Sciatic nerve (tissue), 2 donors: ENCODE data around the gene NFXL1. TPM values are rescaled to one million over a fixed set of nuclear protein-coding genes. Genes with fewer than 3 reads are reported as not detected.

Experiments used
- ATAC-seq: fragments of 200-7000 bp; cut with Tn5 transposase; one replicate; pipeline ENCODE4 v1.9.1; 2020; ENCODE audit warnings: mild to moderate bottlenecking, moderate library complexity
- DNase-seq: peaks from one replicate; pipeline ENCODE4 v3.0.0-alpha.2; 2020; ENCODE audit warnings: low spot score
- intact Hi-C: fragments of 100-400 bp; cut with DNase I; formaldehyde crosslinking; loops from one replicate; pipeline ENCODE4 v1.14.2; 2022
- total RNA-seq: library from RNA; stranded (reverse); fragmentation: NEBNext Ultra II Directional; extraction: Animal tissue kit (Norgen Biotek cat#: 25700); gene quantifications from one replicate; pipeline ENCODE4 v1.2.1, GENCODE V29; 2021
- donor health status: DM: no; HTN: no; CAD: no.
- donor health status: DM: no; HTN: no; CAD: no.

Gene NFXL1
- total RNA-seq, 1 donor from 2014 or later: 19.3 TPM

DNA sequence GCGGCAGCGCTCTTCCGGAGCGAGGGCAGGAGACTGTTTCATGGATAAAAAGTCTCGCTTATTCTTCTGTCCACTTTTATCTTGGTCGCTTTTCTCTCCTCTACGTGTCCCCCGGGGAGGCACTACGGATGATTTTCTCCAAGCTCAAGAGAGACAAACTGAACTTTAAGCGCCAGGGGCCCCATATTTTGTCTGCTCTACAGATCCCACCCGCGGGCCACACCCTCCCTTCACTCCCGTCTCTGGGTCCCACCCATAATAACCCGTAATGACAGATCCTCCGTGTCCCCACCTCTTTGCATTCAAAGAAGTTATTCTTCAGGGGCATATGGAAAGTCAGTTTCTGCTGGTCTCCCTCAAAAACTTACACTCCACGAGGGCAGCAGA, 76.5 kb downstream of the NFXL1 start, which contains the start of gene CORIN:
Gene CORIN (minus strand): TSS at position 160 of the 387 bp plus-strand sequence. CDS start 118 bp downstream, at position 42.
- no peak for DNase-seq
- intact Hi-C loops: no loop called here
- peak; percentile 8 for ATAC-seq

- DNase-seq (peak; percentile 61), ATAC-seq (peak; percentile 59)
- intact Hi-C loops: no loop called here
Observed at GRCh38 chr4:47837094-47837907, 77.1 kb downstream of the NFXL1 start.

- ATAC-seq (peak; percentile 94), DNase-seq (peak; percentile 81)
- intact Hi-C loops: no loop called here
Observed at GRCh38 chr4:47836641-47837093, 77.7 kb downstream of the NFXL1 start.

GRCh38 chr4:47835494-47835893, 78.9 kb downstream of the NFXL1 start:
- ATAC-seq: no peak
- no peak for DNase-seq
- intact Hi-C loops: no loop called here

GRCh38 chr4:47831026-47831679, 83.2 kb downstream of the NFXL1 start:
- no peak for ATAC-seq
- intact Hi-C loops: no loop called here
- DNase-seq: no peak

DNA sequence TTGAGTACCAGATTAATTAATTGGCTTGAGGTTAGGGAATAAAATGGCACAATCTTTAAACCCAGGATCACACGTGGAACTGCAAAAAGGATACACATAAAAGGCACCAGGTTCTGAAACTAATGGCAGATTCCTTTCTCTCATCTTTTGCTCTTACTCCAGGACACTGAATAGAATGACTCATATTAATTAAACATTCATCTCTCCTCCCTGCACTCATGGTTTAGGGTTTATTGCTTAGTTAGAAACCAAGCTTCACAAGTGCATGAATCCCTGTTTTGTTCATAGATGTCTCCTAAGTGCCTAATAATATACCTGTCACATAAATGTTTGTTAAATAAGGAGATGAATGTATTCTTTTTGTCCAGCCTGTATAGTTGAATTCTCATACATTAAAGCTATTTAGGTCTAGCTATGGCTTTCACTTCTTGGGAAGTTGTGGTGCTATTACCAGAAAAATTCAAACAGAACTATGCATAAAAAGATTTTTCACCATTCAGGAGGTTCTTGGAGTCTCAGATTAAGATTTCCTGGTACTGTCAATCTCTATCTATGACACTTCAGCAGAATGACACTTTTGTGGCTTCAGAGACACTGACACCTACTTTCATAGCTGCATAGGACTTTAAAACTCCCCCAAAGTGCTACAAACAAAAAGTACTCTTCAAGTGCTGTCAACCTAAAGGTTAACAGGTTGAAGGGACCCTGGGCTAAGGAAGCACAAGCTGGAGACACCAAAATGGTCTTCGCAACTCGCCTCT, 83.9 kb downstream of the NFXL1 start:
- intact Hi-C loops: no loop called here
- DNase-seq (no peak), ATAC-seq (no peak)

GRCh38 chr4:47829438-47829837, 84.9 kb downstream of the NFXL1 start:
- intact Hi-C loops: no loop called here
- ATAC-seq (no peak), DNase-seq (no peak)

DNA sequence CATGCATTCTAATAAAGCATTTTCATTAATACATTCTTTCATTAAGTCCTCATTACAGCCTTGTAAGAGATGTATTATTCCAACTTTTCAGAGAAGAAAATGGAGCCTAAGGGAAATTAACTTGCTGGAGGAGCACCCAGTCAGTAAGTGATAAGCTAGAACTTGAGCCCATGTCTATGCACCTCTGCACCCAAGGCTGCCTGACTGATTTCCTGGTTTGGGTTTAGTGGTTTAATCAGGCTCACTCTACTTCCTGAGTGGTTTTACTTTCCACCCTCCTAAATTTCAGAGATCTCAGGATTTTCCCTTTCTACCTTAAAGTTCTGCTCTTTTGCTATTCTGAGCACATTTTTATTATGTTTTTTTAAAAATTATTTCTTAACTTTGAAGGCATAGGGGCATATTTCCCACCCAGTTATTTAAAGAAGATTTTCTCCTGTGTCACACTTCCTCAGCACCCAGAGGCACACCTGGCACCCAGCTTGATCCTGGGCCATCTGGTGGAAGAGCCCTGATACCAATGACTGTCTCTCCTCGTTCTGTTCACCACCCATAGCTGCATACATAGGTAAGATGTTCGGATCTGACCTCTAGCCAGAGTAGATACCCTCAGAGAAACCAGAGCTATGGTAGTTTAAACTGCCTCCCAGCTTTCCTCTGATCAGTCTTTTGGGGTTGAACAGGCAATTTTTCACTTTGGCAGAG, 86.9 kb downstream of the NFXL1 start:
- intact Hi-C loops: no loop called here
- no peak for ATAC-seq
- DNase-seq: no peak

- DNase-seq (no peak), ATAC-seq (no peak)
- intact Hi-C loops: no loop called here
Observed at GRCh38 chr4:47824840-47825239, 89.5 kb downstream of the NFXL1 start.

DNA sequence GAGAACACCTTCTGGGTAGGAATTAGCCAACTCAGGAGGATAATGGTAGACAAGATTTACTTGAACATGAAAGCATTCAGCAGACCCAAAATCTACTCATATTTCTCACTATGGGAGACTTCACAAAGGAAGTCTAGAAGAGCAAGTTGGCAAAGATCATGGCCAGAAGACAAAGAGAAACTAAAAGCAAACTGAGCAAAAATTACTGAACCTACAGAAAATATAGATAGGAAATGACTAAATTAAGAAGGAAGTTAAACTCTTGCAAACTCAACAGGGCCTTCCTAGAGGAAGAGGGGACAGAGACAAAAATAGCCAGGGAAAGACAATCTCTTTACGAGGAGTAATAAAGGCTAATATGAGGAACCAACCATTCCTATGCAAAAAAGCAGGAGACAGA, 95.2 kb downstream of the NFXL1 start:
- DNase-seq: no peak
- ATAC-seq: no peak
- intact Hi-C loops: no loop called here

DNA sequence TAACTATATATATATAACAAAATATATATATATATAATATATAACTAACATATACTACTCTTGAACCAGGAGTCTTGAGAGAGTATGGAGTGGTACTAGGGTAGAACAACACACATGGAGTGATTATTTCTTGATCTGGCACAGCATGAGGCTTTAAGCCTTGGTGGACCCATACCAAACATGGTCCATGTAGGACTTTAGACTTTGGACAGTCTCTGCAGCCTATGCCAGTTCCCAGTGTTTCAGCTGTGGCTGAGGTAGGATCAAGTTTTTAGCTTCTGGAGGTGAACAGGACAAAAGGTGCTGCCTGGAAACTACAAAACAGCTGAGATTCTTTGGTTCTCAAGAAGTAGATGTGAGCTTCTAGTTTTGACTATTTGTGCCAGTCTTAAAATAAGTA, 97.1 kb downstream of the NFXL1 start:
- DNase-seq: no peak
- no peak for ATAC-seq
- intact Hi-C loops: no loop called here

GRCh38 chr4:47816748-47817147, 97.6 kb downstream of the NFXL1 start:
- ATAC-seq (no peak), DNase-seq (no peak)
- intact Hi-C loops: no loop called here

- DNase-seq: no peak
- intact Hi-C loops: no loop called here
- no peak for ATAC-seq
Observed at GRCh38 chr4:47814618-47815295, 99.6 kb downstream of the NFXL1 start.

DNA sequence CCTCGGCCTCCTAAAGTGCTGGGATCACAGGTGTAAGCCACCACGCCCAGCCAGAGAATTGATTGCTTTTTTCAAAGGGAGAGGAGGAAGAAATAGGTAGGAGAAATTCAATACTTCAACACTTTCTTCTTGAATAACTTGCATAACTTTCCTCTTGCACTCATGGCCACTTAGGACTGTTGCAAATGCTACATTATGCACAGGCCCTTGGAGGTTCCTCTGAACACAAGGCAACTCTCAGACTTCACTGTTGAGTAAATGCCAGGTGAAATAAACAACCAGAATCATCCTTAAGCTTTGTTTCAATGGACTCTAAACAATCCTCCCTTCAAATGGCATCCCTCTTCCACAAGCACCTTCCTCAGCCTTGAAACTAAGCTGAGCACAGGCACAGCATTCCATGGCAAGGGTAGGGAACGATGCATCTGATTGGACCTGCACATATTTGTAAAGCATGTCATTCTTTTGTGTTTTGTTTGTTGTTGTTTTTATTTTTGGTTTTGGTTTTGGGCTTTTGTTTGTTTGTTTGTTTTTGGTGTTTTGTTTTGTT, 104.7 kb downstream of the NFXL1 start:
- no peak for ATAC-seq
- intact Hi-C loops: no loop called here
- no peak for DNase-seq

DNA sequence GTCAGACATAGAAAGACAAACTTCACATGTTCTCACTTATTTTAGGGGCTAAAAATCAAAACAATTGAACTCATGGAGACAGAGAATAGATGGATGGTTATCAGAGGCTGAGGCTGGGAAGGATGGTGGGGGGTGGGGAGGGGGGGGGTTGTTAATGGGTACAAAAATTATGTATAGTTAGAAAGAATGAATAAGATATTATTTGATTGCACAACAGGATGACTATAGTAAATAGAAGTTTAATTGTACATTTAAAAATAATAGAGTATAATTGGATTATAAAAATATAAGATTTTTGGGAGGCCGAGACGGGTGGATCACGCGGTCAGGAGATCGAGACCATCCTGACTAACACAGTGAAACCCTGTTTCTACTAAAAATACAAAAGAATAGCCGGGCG, 109.8 kb downstream of the NFXL1 start:
- ATAC-seq: no peak
- intact Hi-C loops: no loop called here

GRCh38 chr4:47801481-47802002, 112.8 kb downstream of the NFXL1 start:
- intact Hi-C loops: no loop called here
- ATAC-seq (no peak), DNase-seq (no peak)

More for the DNA sequence above, 109.8 kb downstream of the NFXL1 start:
- no peak for DNase-seq

DNA sequence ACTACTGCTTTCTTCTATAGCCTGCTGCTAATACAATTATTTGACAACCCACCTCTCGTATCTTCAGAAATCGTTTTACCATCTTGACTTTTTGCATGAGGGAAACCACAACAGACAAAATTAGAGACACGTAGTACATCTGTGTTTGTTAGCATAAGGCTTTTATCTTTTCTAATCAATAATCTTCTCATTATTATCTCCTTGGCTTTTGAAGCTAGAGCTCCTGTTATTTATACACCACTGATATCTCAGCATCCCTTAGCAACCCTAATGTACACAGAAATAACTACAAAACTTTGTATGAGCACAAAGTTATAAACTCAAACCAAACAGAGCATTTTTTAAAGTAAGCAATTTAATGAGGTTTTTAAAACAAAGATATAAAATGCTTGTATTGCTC, 116.2 kb downstream of the NFXL1 start:
- ATAC-seq (no peak), DNase-seq (no peak)
- intact Hi-C loops: no loop called here
